GM04503 (cell line): ENCODE measurements around the gene SLC6A18.

Source experiments
- DNase-seq: peaks from one replicate; pipeline ENCODE4 v3.0.0-alpha.2; 2012; ENCODE audit warnings: low read depth

The SLC6A18 gene

GRCh38 chr5:1293416-1294205 lies 68.4 kb downstream of the SLC6A18 start:
- DNase-seq = no peak

- DNase-seq = no peak
Measured at GRCh38 chr5:1294206-1294834, 69.1 kb downstream of the SLC6A18 start.

- no peak for DNase-seq
Measured at GRCh38 chr5:1294835-1295649, 69.9 kb downstream of the SLC6A18 start, which contains the start of gene TERT. TERT (minus strand) TSS chr5:1295068; CDS start chr5:1294989, 79 bp downstream.

GRCh38 chr5:1295650-1296037 lies 70.5 kb downstream of the SLC6A18 start:
- DNase-seq = no peak
